ENCODE results near the gene CGAS. TPM values are rescaled to one million over a fixed set of nuclear protein-coding genes. Genes with fewer than 3 reads are reported as not detected.
"Not testable (repeated sequence)": the region's sequence is repeated elsewhere in the genome, so short reads cannot be mapped to it uniquely, and the experiment has no call there.

The CGAS gene
- total RNA-seq, 2 donors from 2014 or later: 37.5 to 56.0 TPM

DNA sequence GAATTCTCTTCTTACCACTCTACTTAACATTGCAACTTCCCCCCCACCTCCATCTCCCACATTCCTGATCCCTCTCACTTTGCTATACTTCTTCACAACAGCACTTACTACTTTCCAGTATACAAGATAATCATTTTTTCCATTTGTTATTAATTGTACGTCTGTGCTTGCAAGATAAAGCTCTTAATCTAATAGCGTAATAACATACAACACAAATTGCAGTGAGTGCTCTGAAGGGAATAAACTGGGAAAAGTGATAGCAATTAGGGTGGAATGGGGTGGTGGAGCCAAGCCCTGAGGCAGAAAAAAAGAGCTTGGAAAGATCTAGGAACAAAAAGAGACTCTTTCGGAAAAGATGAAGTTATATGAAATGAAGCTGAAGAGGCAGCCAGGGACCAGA lies 8.5 kb downstream of the CGAS start:
- H3K36me3 Mint-ChIP-seq (ENCODE audit: low read depth): peaks cover 98% of the 10 kb centered on the region
- no peak overlapping the region for H3K27ac Mint-ChIP-seq
- no peak overlapping the region for H3K4me3 Mint-ChIP-seq
- no peak for ATAC-seq (replicated peaks)
- H3K27me3 Mint-ChIP-seq: no peaks in the 10 kb centered on the region
- peaks cover 30% of the 10 kb centered on the region for H3K4me1 Mint-ChIP-seq
- no peaks in the 10 kb centered on the region for H3K9me3 Mint-ChIP-seq

- ATAC-seq (replicated peaks): no peak
- H3K27me3 Mint-ChIP-seq: no peaks in the 10 kb centered on the region
- H3K36me3 Mint-ChIP-seq (ENCODE audit: low read depth): peaks cover 100% of the 10 kb centered on the region
- H3K9me3 Mint-ChIP-seq: no peaks in the 10 kb centered on the region
- no peak overlapping the region for H3K4me3 Mint-ChIP-seq
- H3K4me1 Mint-ChIP-seq: peaks cover 5% of the 10 kb centered on the region
- H3K27ac Mint-ChIP-seq: no peak overlapping the region
Measured at GRCh38 chr6:73435236-73435635, 16.9 kb downstream of the CGAS start.

DNA sequence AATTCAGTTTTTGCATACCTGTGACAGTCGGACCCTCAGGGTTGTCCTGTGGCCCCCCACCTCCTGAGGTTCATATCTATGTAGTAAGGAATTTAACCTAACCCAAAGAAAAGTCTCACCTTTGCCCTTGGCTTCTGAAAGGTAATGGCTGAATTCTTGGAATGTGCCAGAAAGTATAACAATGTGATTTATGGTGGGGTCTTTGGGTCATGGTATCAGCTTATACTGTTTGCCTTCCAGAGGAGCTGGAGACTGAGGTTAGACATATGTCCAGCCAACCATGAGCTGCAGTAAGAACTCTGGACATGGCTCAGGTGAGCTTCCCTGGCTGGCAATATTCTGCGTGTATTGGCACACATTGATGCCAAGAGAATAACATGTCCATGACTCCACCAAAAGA lies 30.6 kb downstream of the CGAS start:
- no peak overlapping the region for H3K4me3 Mint-ChIP-seq
- H3K36me3 Mint-ChIP-seq (ENCODE audit: low read depth): peaks cover 86% of the 10 kb centered on the region
- peak overlapping the region; percentile 74 for H3K27ac Mint-ChIP-seq
- H3K4me1 Mint-ChIP-seq: no peaks in the 10 kb centered on the region
- no peak for ATAC-seq (replicated peaks)
- no peaks in the 10 kb centered on the region for H3K9me3 Mint-ChIP-seq
- no peaks in the 10 kb centered on the region for H3K27me3 Mint-ChIP-seq

- Mint-ChIP-seq H3K4me3 (no peak overlapping the region), H3K27ac (peak overlapping the region; percentile 34), H3K27me3 (no peaks in the 10 kb centered on the region), H3K9me3 (no peaks in the 10 kb centered on the region), H3K4me1 (peaks cover 4% of the 10 kb centered on the region), H3K36me3 (ENCODE audit: low read depth) (peaks cover 69% of the 10 kb centered on the region)
- ATAC-seq (replicated peaks): no peak
Measured at GRCh38 chr6:73418081-73418741, 33.9 kb downstream of the CGAS start.

DNA sequence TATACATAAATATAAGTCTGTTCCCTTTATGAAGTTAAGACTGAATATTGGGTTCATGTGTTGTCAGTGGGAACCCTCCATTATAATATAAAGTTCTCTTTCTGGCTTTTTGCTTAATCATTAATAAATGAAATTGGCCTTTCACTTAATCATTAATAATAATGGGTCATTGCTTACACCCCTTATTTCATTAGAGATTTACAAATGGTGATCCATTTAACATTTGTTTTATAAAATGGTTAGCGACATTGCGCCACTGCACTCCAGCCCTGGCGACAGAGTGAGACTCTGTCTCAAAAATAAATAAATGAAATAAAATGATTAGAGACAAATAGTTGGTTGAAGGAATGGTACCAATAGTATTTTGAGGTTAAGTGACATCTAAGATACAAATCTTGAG lies 39.0 kb downstream of the CGAS start:
- Mint-ChIP-seq H3K36me3 (ENCODE audit: low read depth) (peaks cover 28% of the 10 kb centered on the region), H3K4me1 (peaks cover 4% of the 10 kb centered on the region), H3K27me3 (no peaks in the 10 kb centered on the region), H3K4me3 (no peak overlapping the region), H3K27ac (no peak overlapping the region), H3K9me3 (no peaks in the 10 kb centered on the region)
- ATAC-seq (replicated peaks): no peak

- H3K27me3 Mint-ChIP-seq: no peaks in the 10 kb centered on the region
- no peak overlapping the region for H3K27ac Mint-ChIP-seq
- peaks cover 4% of the 10 kb centered on the region for H3K36me3 Mint-ChIP-seq (ENCODE audit: low read depth)
- H3K9me3 Mint-ChIP-seq: no peaks in the 10 kb centered on the region
- no peak overlapping the region for H3K4me3 Mint-ChIP-seq
- no peaks in the 10 kb centered on the region for H3K4me1 Mint-ChIP-seq
- no peak for ATAC-seq (replicated peaks)
Measured at GRCh38 chr6:73409395-73409794, 42.7 kb downstream of the CGAS start.

DNA sequence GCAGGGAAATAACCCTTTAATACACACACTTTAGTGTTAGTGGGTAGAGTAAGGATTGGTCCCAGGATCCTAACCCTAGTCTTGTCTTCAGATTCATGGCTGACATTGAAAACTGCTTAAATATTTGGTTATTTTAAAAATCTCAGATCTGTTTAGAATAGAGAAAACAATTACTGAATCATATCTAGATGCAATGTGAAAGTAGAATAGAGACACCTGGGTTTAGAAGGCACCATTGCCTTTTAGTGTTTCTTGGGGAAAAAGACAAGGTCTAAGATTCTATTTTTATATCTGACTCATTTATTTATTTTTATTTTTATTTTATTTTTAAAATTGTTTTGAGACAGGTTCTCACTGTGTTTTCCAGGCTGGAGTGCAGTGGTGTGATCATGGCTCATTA lies 51.4 kb downstream of the CGAS start:
- H3K4me1 Mint-ChIP-seq: no peaks in the 10 kb centered on the region
- H3K27me3 Mint-ChIP-seq: no peaks in the 10 kb centered on the region
- H3K36me3 Mint-ChIP-seq (ENCODE audit: low read depth): no peaks in the 10 kb centered on the region
- no peak for ATAC-seq (replicated peaks)
- no peak overlapping the region for H3K27ac Mint-ChIP-seq
- no peaks in the 10 kb centered on the region for H3K9me3 Mint-ChIP-seq
- no peak overlapping the region for H3K4me3 Mint-ChIP-seq

GRCh38 chr6:73395875-73396274 lies 56.2 kb downstream of the CGAS start:
- no peak for ATAC-seq (replicated peaks)
- Mint-ChIP-seq H3K9me3 (no peaks in the 10 kb centered on the region), H3K4me3 (no peak overlapping the region), H3K27me3 (no peaks in the 10 kb centered on the region), H3K36me3 (ENCODE audit: low read depth) (no peaks in the 10 kb centered on the region), H3K27ac (no peak overlapping the region), H3K4me1 (peaks cover 12% of the 10 kb centered on the region)

- Mint-ChIP-seq H3K27ac (peak within 1 kb of the TSS; percentile 46), H3K36me3 (ENCODE audit: low read depth) (no peaks in the 10 kb centered on the region), H3K4me3 (peak within 1 kb of the TSS; percentile 57), H3K9me3 (no peaks in the 10 kb centered on the region), H3K4me1 (peaks cover 12% of the 10 kb centered on the region), H3K27me3 (no peaks in the 10 kb centered on the region)
- ATAC-seq (replicated peaks): peak; percentile 57
Measured at GRCh38 chr6:73394577-73395354, 57.3 kb downstream of the CGAS start, which contains the start of gene DDX43. TSS of gene DDX43 (plus strand) at chr6:73394828. CDS start at chr6:73394906, 78 bp downstream.

DNA sequence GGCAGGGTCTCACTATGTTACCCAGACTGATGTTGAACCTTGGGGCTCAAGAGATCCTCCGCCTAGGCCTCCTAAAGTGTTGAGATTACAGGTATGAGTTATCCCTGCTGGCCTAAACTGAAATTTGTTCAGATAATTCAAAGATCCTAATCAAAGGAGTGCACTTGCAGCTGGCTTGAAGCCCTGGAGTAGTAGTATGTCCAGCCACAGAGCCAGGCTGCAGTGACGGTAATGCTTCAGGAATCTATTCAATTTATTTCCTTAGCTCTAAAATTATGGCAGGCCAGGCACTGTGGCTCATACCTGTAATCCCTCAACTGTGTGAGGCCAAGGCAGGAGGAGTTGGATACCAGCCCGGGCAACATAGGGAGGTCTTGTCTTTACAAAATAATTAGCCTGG lies 58.8 kb downstream of the CGAS start:
- Mint-ChIP-seq H3K4me1 (peaks cover 12% of the 10 kb centered on the region), H3K36me3 (ENCODE audit: low read depth) (no peaks in the 10 kb centered on the region)
- ATAC-seq (replicated peaks): no peak

DNA sequence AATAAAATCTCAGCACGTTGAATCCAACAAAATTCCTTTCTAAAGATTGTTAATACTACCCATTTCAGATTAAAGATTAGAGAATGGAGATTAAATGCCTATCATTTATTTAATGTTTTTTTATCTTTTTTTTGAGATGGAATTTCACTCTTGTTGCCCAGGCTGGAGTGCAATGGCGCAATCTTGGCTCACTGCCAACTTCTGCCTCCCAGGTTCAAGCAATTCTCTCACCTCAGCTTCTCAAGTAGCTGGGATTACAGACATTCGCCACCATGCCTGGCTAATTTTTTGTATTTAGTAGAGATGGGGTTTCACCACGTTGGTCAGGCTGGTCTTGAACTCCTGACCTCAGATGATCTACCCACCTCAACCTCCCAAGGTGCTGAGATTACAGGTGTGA lies 59.9 kb downstream of the CGAS start:
- H3K4me3 Mint-ChIP-seq: peak overlapping the region; percentile 71
- ATAC-seq (replicated peaks); H3K36me3 Mint-ChIP-seq (ENCODE audit: low read depth); H3K27me3 Mint-ChIP-seq; H3K9me3 Mint-ChIP-seq: not testable (repeated sequence)
- peak overlapping the region; percentile 83 for H3K27ac Mint-ChIP-seq
- H3K4me1 Mint-ChIP-seq: peaks cover 12% of the 10 kb centered on the region

More for the DNA sequence above, 58.8 kb downstream of the CGAS start:
- H3K4me3 Mint-ChIP-seq: no peak overlapping the region
- H3K27ac Mint-ChIP-seq: no peak overlapping the region
- no peaks in the 10 kb centered on the region for H3K9me3 Mint-ChIP-seq
- H3K27me3 Mint-ChIP-seq: no peaks in the 10 kb centered on the region

- peak overlapping the region; percentile 71 for H3K4me3 Mint-ChIP-seq
Measured at GRCh38 chr6:73391675-73392074, 60.4 kb downstream of the CGAS start.

DNA sequence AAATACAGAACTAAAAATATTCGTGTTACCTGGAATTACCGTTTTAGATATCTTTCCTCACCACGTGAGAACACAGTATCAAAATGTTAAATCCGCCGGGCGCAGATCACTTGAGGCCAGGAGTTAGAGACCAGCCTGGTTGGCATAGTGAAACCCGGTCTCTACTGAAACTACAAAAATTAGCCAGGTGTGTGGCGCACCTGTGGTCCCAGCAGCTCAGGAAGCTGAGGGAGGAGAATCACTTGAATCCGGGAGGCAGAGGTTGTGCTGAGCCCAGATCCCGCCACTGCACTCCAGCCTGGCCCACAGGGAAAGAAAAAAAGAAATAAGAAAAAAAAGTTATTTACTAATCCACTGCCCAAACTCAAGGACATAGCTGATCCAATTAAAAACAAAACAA lies 62.2 kb downstream of the CGAS start:
- peak overlapping the region; percentile 86 for H3K4me3 Mint-ChIP-seq
- H3K27me3 Mint-ChIP-seq: no peaks in the 10 kb centered on the region
- peaks cover 12% of the 10 kb centered on the region for H3K4me1 Mint-ChIP-seq
- H3K27ac Mint-ChIP-seq: peak overlapping the region; percentile 82
- ATAC-seq (replicated peaks): no peak
- H3K9me3 Mint-ChIP-seq: no peaks in the 10 kb centered on the region
- no peaks in the 10 kb centered on the region for H3K36me3 Mint-ChIP-seq (ENCODE audit: low read depth)

More at GRCh38 chr6:73391675-73392074, 60.4 kb downstream of the CGAS start:
- peak overlapping the region; percentile 83 for H3K27ac Mint-ChIP-seq
- peaks cover 12% of the 10 kb centered on the region for H3K4me1 Mint-ChIP-seq
- H3K27me3 Mint-ChIP-seq: no peaks in the 10 kb centered on the region
- H3K36me3 Mint-ChIP-seq (ENCODE audit: low read depth): no peaks in the 10 kb centered on the region
- no peaks in the 10 kb centered on the region for H3K9me3 Mint-ChIP-seq
- ATAC-seq (replicated peaks): peak; percentile 66

GRCh38 chr6:73388800-73389512 lies 63.1 kb downstream of the CGAS start:
- no peaks in the 10 kb centered on the region for H3K36me3 Mint-ChIP-seq (ENCODE audit: low read depth)
- peak; percentile 92 for ATAC-seq (replicated peaks)
- peak overlapping the region; percentile 86 for H3K4me3 Mint-ChIP-seq
- no peaks in the 10 kb centered on the region for H3K27me3 Mint-ChIP-seq
- H3K4me1 Mint-ChIP-seq: peaks cover 12% of the 10 kb centered on the region
- H3K9me3 Mint-ChIP-seq: no peaks in the 10 kb centered on the region
- peak overlapping the region; percentile 82 for H3K27ac Mint-ChIP-seq
